ENCODE results near the gene ACAA1.
"Not testable (repeated sequence)": the region's sequence is repeated elsewhere in the genome, so short reads cannot be mapped to it uniquely, and the experiment has no call there.

ACAA1 gene

GRCh38 chr3:38136777-38137614, at the start of gene ACAA1:
Gene ACAA1, minus strand, starts transcription at chr3:38137127. Its CDS starts 92 bp downstream, at chr3:38137035.
- peak; percentile 99 to 100 for DNase-seq

GRCh38 chr3:38177181-38177580, 40.3 kb upstream of the ACAA1 start:
- no peak for DNase-seq

- no peak for DNase-seq
These were observed 37.0 kb upstream of the ACAA1 start for GRCh38 chr3:38173834-38174418.

- DNase-seq = no peak
These were observed 34.7 kb upstream of the ACAA1 start for GRCh38 chr3:38171622-38172021.

GRCh38 chr3:38170722-38171121, 33.8 kb upstream of the ACAA1 start:
- DNase-seq = no peak

GRCh38 chr3:38169027-38169317, 32.0 kb upstream of the ACAA1 start:
- DNase-seq = no peak

- peak in 1 of 2 experiments; percentile 44 for DNase-seq
These were observed 31.5 kb upstream of the ACAA1 start for GRCh38 chr3:38168151-38169026.

GRCh38 chr3:38167591-38167990, 30.7 kb upstream of the ACAA1 start:
- DNase-seq = peak in 1 of 2 experiments; percentile 17

- DNase-seq = peak in 1 of 2 experiments; percentile 82
These were observed 28.9 kb upstream of the ACAA1 start for GRCh38 chr3:38165722-38166387.

GRCh38 chr3:38164952-38165721, 28.2 kb upstream of the ACAA1 start, which contains the start of gene OXSR1:
Gene OXSR1, plus strand, starts transcription at chr3:38165537. Its CDS starts 340 bp downstream, at chr3:38165877.
- peak; percentile 99 to 100 for DNase-seq

- DNase-seq = no peak
These were observed 27.7 kb upstream of the ACAA1 start for GRCh38 chr3:38164643-38164951.

GRCh38 chr3:38163841-38164642, 27.1 kb upstream of the ACAA1 start:
- DNase-seq = no peak

GRCh38 chr3:38163117-38163840, 26.4 kb upstream of the ACAA1 start:
- DNase-seq = peak in 1 of 2 experiments; percentile 33

- DNase-seq = not testable (repeated sequence)
These were observed 23.8 kb upstream of the ACAA1 start for GRCh38 chr3:38160704-38161103.

GRCh38 chr3:38158472-38158871, 21.5 kb upstream of the ACAA1 start:
- DNase-seq = no peak

- no peak for DNase-seq
These were observed 20.7 kb upstream of the ACAA1 start for GRCh38 chr3:38157595-38157994.

- no peak for DNase-seq
These were observed 20.2 kb upstream of the ACAA1 start for GRCh38 chr3:38157117-38157516.

GRCh38 chr3:38155825-38156224, 18.9 kb upstream of the ACAA1 start:
- no peak for DNase-seq

- DNase-seq = no peak
These were observed 17.8 kb upstream of the ACAA1 start for GRCh38 chr3:38154625-38155255.

GRCh38 chr3:38154033-38154494, 17.1 kb upstream of the ACAA1 start:
- DNase-seq = no peak

Data from SW 1271 (cell line).